ENCODE measurements around the gene TTLL10. TPM values are rescaled to one million over a fixed set of nuclear protein-coding genes. Genes with fewer than 3 reads are reported as not detected.

TTLL10 gene
- total and polyA plus RNA-seq, 2 of the 8 experiments (the other 6 are each of a cell fraction or from before 2014, with no cell fraction given), result 1.1 to 1.7 TPM

DNA sequence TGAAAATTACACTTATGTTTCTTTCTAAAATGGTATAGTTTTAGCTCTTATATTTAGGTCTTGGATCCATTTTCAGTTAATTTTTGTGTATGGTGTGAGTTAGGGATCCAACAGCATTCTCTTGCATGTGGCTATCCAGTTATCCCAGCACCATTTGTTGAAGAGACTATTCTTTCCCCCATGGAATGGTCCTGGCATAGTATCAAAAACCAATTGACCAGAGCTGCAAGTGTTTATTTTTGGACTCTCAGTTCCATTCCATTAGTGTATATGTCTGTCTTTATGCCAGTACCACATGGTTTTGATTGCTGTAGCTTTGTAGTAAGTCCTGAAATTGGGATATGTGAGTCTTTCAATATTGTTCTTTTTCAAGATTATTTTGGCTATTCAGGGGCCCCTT is 14.3 kb downstream of the TTLL10 start (continued):
- TF ChIP-seq, protein P1, sequence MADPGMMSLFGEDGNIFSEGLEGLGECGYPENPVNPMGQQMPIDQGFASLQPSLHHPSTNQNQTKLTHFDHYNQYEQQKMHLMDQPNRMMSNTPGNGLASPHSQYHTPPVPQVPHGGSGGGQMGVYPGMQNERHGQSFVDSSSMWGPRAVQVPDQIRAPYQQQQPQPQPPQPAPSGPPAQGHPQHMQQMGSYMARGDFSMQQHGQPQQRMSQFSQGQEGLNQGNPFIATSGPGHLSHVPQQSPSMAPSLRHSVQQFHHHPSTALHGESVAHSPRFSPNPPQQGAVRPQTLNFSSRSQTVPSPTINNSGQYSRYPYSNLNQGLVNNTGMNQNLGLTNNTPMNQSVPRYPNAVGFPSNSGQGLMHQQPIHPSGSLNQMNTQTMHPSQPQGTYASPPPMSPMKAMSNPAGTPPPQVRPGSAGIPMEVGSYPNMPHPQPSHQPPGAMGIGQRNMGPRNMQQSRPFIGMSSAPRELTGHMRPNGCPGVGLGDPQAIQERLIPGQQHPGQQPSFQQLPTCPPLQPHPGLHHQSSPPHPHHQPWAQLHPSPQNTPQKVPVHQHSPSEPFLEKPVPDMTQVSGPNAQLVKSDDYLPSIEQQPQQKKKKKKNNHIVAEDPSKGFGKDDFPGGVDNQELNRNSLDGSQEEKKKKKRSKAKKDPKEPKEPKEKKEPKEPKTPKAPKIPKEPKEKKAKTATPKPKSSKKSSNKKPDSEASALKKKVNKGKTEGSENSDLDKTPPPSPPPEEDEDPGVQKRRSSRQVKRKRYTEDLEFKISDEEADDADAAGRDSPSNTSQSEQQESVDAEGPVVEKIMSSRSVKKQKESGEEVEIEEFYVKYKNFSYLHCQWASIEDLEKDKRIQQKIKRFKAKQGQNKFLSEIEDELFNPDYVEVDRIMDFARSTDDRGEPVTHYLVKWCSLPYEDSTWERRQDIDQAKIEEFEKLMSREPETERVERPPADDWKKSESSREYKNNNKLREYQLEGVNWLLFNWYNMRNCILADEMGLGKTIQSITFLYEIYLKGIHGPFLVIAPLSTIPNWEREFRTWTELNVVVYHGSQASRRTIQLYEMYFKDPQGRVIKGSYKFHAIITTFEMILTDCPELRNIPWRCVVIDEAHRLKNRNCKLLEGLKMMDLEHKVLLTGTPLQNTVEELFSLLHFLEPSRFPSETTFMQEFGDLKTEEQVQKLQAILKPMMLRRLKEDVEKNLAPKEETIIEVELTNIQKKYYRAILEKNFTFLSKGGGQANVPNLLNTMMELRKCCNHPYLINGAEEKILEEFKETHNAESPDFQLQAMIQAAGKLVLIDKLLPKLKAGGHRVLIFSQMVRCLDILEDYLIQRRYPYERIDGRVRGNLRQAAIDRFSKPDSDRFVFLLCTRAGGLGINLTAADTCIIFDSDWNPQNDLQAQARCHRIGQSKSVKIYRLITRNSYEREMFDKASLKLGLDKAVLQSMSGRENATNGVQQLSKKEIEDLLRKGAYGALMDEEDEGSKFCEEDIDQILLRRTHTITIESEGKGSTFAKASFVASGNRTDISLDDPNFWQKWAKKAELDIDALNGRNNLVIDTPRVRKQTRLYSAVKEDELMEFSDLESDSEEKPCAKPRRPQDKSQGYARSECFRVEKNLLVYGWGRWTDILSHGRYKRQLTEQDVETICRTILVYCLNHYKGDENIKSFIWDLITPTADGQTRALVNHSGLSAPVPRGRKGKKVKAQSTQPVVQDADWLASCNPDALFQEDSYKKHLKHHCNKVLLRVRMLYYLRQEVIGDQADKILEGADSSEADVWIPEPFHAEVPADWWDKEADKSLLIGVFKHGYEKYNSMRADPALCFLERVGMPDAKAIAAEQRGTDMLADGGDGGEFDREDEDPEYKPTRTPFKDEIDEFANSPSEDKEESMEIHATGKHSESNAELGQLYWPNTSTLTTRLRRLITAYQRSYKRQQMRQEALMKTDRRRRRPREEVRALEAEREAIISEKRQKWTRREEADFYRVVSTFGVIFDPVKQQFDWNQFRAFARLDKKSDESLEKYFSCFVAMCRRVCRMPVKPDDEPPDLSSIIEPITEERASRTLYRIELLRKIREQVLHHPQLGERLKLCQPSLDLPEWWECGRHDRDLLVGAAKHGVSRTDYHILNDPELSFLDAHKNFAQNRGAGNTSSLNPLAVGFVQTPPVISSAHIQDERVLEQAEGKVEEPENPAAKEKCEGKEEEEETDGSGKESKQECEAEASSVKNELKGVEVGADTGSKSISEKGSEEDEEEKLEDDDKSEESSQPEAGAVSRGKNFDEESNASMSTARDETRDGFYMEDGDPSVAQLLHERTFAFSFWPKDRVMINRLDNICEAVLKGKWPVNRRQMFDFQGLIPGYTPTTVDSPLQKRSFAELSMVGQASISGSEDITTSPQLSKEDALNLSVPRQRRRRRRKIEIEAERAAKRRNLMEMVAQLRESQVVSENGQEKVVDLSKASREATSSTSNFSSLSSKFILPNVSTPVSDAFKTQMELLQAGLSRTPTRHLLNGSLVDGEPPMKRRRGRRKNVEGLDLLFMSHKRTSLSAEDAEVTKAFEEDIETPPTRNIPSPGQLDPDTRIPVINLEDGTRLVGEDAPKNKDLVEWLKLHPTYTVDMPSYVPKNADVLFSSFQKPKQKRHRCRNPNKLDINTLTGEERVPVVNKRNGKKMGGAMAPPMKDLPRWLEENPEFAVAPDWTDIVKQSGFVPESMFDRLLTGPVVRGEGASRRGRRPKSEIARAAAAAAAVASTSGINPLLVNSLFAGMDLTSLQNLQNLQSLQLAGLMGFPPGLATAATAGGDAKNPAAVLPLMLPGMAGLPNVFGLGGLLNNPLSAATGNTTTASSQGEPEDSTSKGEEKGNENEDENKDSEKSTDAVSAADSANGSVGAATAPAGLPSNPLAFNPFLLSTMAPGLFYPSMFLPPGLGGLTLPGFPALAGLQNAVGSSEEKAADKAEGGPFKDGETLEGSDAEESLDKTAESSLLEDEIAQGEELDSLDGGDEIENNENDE (IDR thresholded peaks at IDR 0.05; ENCODE audit: insufficient replicate concordance, low read length), result no peak
- TF ChIP-seq EGR1 (IDR thresholded peaks at IDR 0.05; ENCODE audit: borderline replicate concordance, low read depth, low read length) (no peak), POU5F1 (IDR thresholded peaks at IDR 0.05; ENCODE audit: low read depth, low read length) (no peak), SP2 (IDR thresholded peaks at IDR 0.05; ENCODE audit: low read length) (no peak), RAD21 (IDR thresholded peaks at IDR 0.05 in 1 of 2, conservative IDR thresholded peaks at IDR 0.05 in 1 of 2; ENCODE audit: low read depth in 2 of 2, low read length in 2 of 2) (no peak)
- TF ChIP-seq, protein P2, sequence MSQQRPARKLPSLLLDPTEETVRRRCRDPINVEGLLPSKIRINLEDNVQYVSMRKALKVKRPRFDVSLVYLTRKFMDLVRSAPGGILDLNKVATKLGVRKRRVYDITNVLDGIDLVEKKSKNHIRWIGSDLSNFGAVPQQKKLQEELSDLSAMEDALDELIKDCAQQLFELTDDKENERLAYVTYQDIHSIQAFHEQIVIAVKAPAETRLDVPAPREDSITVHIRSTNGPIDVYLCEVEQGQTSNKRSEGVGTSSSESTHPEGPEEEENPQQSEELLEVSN (IDR thresholded peaks at IDR 0.05), result no peak
- TF ChIP-seq, protein P3, sequence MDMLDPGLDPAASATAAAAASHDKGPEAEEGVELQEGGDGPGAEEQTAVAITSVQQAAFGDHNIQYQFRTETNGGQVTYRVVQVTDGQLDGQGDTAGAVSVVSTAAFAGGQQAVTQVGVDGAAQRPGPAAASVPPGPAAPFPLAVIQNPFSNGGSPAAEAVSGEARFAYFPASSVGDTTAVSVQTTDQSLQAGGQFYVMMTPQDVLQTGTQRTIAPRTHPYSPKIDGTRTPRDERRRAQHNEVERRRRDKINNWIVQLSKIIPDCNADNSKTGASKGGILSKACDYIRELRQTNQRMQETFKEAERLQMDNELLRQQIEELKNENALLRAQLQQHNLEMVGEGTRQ (IDR thresholded peaks at IDR 0.05; ENCODE audit: low read length), result no peak
- TF ChIP-seq, protein P4, sequence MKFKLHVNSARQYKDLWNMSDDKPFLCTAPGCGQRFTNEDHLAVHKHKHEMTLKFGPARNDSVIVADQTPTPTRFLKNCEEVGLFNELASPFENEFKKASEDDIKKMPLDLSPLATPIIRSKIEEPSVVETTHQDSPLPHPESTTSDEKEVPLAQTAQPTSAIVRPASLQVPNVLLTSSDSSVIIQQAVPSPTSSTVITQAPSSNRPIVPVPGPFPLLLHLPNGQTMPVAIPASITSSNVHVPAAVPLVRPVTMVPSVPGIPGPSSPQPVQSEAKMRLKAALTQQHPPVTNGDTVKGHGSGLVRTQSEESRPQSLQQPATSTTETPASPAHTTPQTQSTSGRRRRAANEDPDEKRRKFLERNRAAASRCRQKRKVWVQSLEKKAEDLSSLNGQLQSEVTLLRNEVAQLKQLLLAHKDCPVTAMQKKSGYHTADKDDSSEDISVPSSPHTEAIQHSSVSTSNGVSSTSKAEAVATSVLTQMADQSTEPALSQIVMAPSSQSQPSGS (IDR thresholded peaks at IDR 0.05; ENCODE audit: low read length), result no peak

Data from H1 (cell line).